ENCODE results near the gene DHDDS. TPM values are rescaled to one million over a fixed set of nuclear protein-coding genes. Genes with fewer than 3 reads are reported as not detected.
A peak's percentile ranks its signal among the peaks of the same experiment; 100 is the strongest.
"Not testable (repeated sequence)": the region's sequence is repeated elsewhere in the genome, so short reads cannot be mapped to it uniquely, and the experiment has no call there.

DHDDS gene, protein sequence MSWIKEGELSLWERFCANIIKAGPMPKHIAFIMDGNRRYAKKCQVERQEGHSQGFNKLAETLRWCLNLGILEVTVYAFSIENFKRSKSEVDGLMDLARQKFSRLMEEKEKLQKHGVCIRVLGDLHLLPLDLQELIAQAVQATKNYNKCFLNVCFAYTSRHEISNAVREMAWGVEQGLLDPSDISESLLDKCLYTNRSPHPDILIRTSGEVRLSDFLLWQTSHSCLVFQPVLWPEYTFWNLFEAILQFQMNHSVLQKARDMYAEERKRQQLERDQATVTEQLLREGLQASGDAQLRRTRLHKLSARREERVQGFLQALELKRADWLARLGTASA
- 10 to 100 TPM; 20.0 to 46.2 (median 27.3) TPM for total RNA-seq
- 10 to 100 TPM; 13.0 to 37.8 TPM for polyA plus RNA-seq
- long read RNA-seq, donor 1, transcript DHDDS-201 (9 exons, 1,403 nt): major isoform, 15 of 49 reads
- long read RNA-seq, donor 1, partial matches to known transcripts: 3 of 49 reads
- long read RNA-seq, donor 1, other reads (novel, unspliced or antisense): 25 of 49 reads
- long read RNA-seq, donor 2, partial matches to known transcripts: 0 of 4 reads
- long read RNA-seq, donor 2, other reads (novel, unspliced or antisense): 0 of 4 reads
- long read RNA-seq, donor 3, transcript DHDDS-202 (9 exons, 3,245 nt): minor isoform, 9 of 52 reads
- long read RNA-seq, donor 3, transcript DHDDS-201 (9 exons, 1,403 nt): major isoform, 13 of 52 reads
- long read RNA-seq, donor 3, partial matches to known transcripts: 11 of 52 reads
- long read RNA-seq, donor 3, other reads (novel, unspliced or antisense): 18 of 52 reads

DNA sequence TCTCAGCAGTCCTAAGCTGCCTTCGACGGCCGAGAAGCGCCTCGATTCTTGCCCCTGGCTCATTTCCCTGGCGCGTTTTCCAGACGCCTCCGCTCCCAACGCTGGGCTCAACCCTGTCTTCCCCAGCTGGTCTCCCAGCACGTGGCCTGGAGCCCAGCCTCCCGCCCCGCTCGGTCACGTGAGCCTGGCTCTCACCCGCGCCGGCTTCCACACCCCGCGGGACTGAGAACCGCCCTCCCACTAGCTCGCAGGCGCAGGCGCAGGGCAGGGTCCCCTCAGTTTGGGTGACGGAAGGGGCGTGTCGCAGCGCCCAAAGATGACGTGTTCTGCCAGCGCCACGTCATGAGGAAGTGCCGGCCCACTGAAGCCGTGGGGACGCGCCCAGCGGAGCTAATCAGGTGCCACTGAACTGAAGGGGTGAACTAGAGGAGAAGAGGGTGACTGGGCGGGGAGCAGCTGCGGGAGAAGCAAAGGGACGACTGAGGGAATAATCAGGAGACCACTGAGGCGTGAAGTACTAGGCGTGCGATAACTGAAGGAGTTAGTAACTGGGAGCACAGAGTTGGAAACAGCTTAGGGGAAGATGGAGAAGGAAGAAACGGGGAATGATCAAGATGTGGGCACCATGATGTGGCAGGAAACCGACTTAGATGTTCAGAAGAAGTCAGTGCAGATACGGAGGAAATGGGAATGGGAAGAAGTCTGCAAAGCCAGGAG lies at the start of gene DHDDS:
Gene DHDDS, plus strand, starts transcription at position 343 of the 717 bp plus-strand sequence. CDS start 625 bp downstream, outside the sequence.
- H3K27me3 ChIP-seq: no peaks in the 10 kb centered on the region
- H3K27ac ChIP-seq: peak within 1 kb of the TSS in 1 of 2 donors; percentile 67
- DNase-seq: peak; percentile 98 to 99 (median 99)
- 0% methylated on average over 45 of the region's 45 CpGs for WGBS, 3 donors
- no peaks in the 10 kb centered on the region for H3K36me3 ChIP-seq
- intact Hi-C loops (cut with DNase I): loop anchor here in 1 of 4 donors (5.0 kb wide), 1 partner anchor 40 kb away; the partner anchor contains the start of gene HMGN2
- H3K4me1 ChIP-seq (ENCODE audit: insufficient read depth): peaks cover 2% of the 10 kb centered on the region
- TF ChIP-seq POLR2A (IDR thresholded peaks at IDR 0.05) (peak; percentile 80), EP300 (IDR thresholded peaks at IDR 0.05) (no peak)
- TF ChIP-seq, protein P1, sequence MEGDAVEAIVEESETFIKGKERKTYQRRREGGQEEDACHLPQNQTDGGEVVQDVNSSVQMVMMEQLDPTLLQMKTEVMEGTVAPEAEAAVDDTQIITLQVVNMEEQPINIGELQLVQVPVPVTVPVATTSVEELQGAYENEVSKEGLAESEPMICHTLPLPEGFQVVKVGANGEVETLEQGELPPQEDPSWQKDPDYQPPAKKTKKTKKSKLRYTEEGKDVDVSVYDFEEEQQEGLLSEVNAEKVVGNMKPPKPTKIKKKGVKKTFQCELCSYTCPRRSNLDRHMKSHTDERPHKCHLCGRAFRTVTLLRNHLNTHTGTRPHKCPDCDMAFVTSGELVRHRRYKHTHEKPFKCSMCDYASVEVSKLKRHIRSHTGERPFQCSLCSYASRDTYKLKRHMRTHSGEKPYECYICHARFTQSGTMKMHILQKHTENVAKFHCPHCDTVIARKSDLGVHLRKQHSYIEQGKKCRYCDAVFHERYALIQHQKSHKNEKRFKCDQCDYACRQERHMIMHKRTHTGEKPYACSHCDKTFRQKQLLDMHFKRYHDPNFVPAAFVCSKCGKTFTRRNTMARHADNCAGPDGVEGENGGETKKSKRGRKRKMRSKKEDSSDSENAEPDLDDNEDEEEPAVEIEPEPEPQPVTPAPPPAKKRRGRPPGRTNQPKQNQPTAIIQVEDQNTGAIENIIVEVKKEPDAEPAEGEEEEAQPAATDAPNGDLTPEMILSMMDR (IDR thresholded peaks at IDR 0.05): no peak
- H3K4me3 ChIP-seq: peak within 1 kb of the TSS; percentile 38
- H3K9me3 ChIP-seq: no peaks in the 10 kb centered on the region

DNA sequence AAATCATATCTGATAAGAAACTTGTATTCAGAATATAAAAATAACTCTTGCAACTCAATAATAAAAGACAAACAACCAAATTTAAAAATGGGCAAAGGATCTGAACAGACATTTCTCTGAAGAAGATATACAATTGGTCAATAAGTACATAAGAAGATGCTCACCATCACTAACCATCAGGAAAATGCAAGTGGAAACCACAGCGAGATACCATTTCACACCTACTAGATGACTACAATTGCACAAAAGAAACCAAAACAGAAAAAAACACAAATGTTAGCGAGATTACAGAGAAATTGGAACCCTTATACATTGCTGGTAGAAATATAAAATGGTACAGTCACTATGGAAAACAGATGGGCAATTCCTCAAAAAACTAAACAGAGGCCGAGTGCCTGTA lies 48.0 kb upstream of the DHDDS start:
- WGBS, 3 donors: 74 to 80% (median 76%) methylated on average over 3 of the region's 3 CpGs
- H3K4me1 ChIP-seq (ENCODE audit: insufficient read depth): no peaks in the 10 kb centered on the region
- no peak for DNase-seq
- TF ChIP-seq EP300 (IDR thresholded peaks at IDR 0.05) (no peak), POLR2A (IDR thresholded peaks at IDR 0.05) (no peak)
- TF ChIP-seq, protein P1 (IDR thresholded peaks at IDR 0.05): no peak
- H3K36me3 ChIP-seq: no peaks in the 10 kb centered on the region
- H3K9me3 ChIP-seq: no peaks in the 10 kb centered on the region
- no peak overlapping the region for H3K4me3 ChIP-seq
- intact Hi-C loops (cut with DNase I): no loop called here
- no peaks in the 10 kb centered on the region for H3K27me3 ChIP-seq
- H3K27ac ChIP-seq: no peak overlapping the region

DNA sequence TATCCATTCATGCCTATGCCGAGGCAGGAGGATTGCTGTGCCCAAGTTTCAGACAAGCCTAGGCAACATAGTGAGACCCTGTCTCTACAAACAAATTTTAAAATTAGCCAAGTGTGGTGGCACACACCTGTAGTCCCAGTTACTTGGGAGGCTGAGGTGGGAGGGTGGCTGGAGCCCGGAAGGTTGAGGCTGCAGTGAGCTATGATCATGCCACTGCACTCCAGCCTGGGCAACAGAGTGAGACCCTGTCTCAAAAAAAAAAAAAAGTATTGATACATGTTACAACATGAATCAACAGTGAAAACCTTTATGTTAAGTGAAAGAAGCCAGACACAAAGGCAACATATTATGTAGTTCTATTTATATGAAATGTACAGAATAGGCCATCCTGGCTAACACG lies 47.1 kb upstream of the DHDDS start:
- H3K27me3 ChIP-seq; H3K27ac ChIP-seq; H3K4me3 ChIP-seq; H3K4me1 ChIP-seq (ENCODE audit: insufficient read depth); DNase-seq; H3K36me3 ChIP-seq; H3K9me3 ChIP-seq; intact Hi-C loops (cut with DNase I): not testable (repeated sequence)
- WGBS, 3 donors: 88 to 96% (median 93%) methylated on average over 3 of the region's 3 CpGs

DNA sequence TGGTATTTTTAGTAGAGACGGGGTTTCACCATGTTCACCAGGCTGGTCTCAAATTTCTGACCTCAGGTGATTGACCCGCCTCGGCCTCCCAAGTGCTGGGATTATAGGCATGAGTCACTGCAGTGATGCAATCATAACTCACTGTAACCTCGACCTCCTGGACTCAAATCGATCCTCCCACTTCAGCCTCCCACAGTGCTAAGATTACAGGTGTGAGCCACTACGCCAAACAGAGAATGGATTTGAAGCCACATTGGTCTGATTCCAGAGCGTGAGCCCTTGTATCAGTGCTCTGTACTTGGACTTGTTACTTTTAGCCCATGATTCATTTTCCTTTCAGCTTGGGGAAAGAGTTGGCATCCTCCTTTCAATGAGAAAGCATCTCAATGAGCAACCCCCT lies 44.7 kb upstream of the DHDDS start:
- H3K27ac ChIP-seq: no peak overlapping the region
- no peaks in the 10 kb centered on the region for H3K4me1 ChIP-seq (ENCODE audit: insufficient read depth)
- H3K27me3 ChIP-seq: no peaks in the 10 kb centered on the region
- no peaks in the 10 kb centered on the region for H3K9me3 ChIP-seq
- 59 to 69% (median 62%) methylated on average over 7 of the region's 7 CpGs for WGBS, 3 donors
- DNase-seq: no peak
- H3K36me3 ChIP-seq: no peaks in the 10 kb centered on the region
- TF ChIP-seq, protein P1 (IDR thresholded peaks at IDR 0.05): no peak
- TF ChIP-seq EP300 (IDR thresholded peaks at IDR 0.05) (no peak), POLR2A (IDR thresholded peaks at IDR 0.05) (no peak)
- no peak overlapping the region for H3K4me3 ChIP-seq
- intact Hi-C loops (cut with DNase I): no loop called here
